Measurements from ENCODE around the gene MPEG1. TPM values are rescaled to one million over a fixed set of nuclear protein-coding genes. Genes with fewer than 3 reads are reported as not detected.

Gene MPEG1
- total RNA-seq, 1 donor from 2014 or later, result not detected

DNA sequence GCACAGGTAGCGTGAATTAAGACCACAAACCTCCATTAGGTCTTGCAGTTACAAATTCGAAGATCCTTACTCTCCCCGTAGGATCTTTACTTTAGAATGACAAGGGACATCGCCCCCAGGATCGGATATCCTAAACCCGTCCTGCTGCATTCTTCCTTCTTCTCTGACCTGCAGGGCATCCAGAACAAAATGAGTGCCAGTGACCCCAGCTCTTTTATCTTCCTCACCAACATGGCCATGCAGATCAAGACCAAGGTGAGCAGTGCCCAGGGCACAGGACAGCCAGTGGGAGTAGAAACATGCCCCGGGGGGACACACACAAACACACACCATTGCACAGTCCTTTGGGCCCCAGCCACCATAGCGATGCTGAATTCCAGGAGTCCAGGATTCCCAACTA lies 42.6 kb upstream of the MPEG1 start:
- FAIRE-seq, result no peak
- H3K27me3 ChIP-seq (ENCODE audit: control insufficient read depth, insufficient read depth, low read length), result no peaks in the 10 kb centered on the region
- H3K36me3 ChIP-seq (ENCODE audit: control insufficient read depth, insufficient read depth, low read length), result no peaks in the 10 kb centered on the region
- TF ChIP-seq, protein P1, sequence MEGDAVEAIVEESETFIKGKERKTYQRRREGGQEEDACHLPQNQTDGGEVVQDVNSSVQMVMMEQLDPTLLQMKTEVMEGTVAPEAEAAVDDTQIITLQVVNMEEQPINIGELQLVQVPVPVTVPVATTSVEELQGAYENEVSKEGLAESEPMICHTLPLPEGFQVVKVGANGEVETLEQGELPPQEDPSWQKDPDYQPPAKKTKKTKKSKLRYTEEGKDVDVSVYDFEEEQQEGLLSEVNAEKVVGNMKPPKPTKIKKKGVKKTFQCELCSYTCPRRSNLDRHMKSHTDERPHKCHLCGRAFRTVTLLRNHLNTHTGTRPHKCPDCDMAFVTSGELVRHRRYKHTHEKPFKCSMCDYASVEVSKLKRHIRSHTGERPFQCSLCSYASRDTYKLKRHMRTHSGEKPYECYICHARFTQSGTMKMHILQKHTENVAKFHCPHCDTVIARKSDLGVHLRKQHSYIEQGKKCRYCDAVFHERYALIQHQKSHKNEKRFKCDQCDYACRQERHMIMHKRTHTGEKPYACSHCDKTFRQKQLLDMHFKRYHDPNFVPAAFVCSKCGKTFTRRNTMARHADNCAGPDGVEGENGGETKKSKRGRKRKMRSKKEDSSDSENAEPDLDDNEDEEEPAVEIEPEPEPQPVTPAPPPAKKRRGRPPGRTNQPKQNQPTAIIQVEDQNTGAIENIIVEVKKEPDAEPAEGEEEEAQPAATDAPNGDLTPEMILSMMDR (IDR thresholded peaks at IDR 0.05; ENCODE audit: insufficient read depth, low read length, severe bottlenecking), result no peak
- H3K4me3 ChIP-seq (ENCODE audit: low read depth, low read length), result no peak overlapping the region
- DNase-seq (ENCODE audit: low read depth), result no peak

- no peak overlapping the region for H3K4me3 ChIP-seq (ENCODE audit: low read depth, low read length)
- no peaks in the 10 kb centered on the region for H3K36me3 ChIP-seq (ENCODE audit: control insufficient read depth, insufficient read depth, low read length)
- DNase-seq (ENCODE audit: low read depth) (no peak), FAIRE-seq (no peak)
- no peaks in the 10 kb centered on the region for H3K27me3 ChIP-seq (ENCODE audit: control insufficient read depth, insufficient read depth, low read length)
- TF ChIP-seq, protein P1 (IDR thresholded peaks at IDR 0.05; ENCODE audit: insufficient read depth, low read length, severe bottlenecking), result no peak
Observed at GRCh38 chr11:59254286-59254685, 41.6 kb upstream of the MPEG1 start.

- no peaks in the 10 kb centered on the region for H3K36me3 ChIP-seq (ENCODE audit: control insufficient read depth, insufficient read depth, low read length)
- no peak for FAIRE-seq
- TF ChIP-seq, protein P1 (IDR thresholded peaks at IDR 0.05; ENCODE audit: insufficient read depth, low read length, severe bottlenecking), result no peak
- no peaks in the 10 kb centered on the region for H3K27me3 ChIP-seq (ENCODE audit: control insufficient read depth, insufficient read depth, low read length)
- DNase-seq (ENCODE audit: low read depth), result no peak
- no peak overlapping the region for H3K4me3 ChIP-seq (ENCODE audit: low read depth, low read length)
Observed at GRCh38 chr11:59253001-59253400, 40.3 kb upstream of the MPEG1 start.

DNA sequence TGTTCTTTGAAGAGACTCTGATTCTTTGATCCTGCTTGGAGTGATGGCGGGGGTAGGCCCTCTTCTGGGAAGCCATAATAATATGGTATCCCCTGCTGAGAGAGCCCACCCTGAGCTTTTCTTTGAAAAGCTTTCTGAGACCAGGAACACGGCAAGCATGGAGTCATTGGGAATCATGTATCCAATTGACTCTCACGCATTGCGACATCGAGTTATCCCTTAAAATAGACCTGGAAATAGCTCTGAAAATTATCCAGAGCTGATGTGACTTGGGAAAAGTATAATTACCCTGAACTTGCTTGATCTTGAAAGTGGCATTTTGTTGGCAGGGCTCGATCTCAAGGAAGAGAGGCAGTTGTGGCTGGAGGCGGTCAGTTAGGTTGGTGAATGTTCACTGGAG lies 36.8 kb upstream of the MPEG1 start:
- no peaks in the 10 kb centered on the region for H3K36me3 ChIP-seq (ENCODE audit: control insufficient read depth, insufficient read depth, low read length)
- H3K4me3 ChIP-seq (ENCODE audit: low read depth, low read length), result no peak overlapping the region
- TF ChIP-seq, protein P1 (IDR thresholded peaks at IDR 0.05; ENCODE audit: insufficient read depth, low read length, severe bottlenecking), result no peak
- FAIRE-seq, result no peak
- H3K27me3 ChIP-seq (ENCODE audit: control insufficient read depth, insufficient read depth, low read length), result no peaks in the 10 kb centered on the region
- no peak for DNase-seq (ENCODE audit: low read depth)

- Histone ChIP-seq H3K27me3 (ENCODE audit: control insufficient read depth, insufficient read depth, low read length) (no peaks in the 10 kb centered on the region), H3K4me3 (ENCODE audit: low read depth, low read length) (no peak overlapping the region), H3K36me3 (ENCODE audit: control insufficient read depth, insufficient read depth, low read length) (no peaks in the 10 kb centered on the region)
- DNase-seq (ENCODE audit: low read depth), result peak; percentile 43
- no peak for FAIRE-seq
- TF ChIP-seq, protein P1 (IDR thresholded peaks at IDR 0.05; ENCODE audit: insufficient read depth, low read length, severe bottlenecking), result no peak
Observed at GRCh38 chr11:59247531-59248227, 35.0 kb upstream of the MPEG1 start.

DNA sequence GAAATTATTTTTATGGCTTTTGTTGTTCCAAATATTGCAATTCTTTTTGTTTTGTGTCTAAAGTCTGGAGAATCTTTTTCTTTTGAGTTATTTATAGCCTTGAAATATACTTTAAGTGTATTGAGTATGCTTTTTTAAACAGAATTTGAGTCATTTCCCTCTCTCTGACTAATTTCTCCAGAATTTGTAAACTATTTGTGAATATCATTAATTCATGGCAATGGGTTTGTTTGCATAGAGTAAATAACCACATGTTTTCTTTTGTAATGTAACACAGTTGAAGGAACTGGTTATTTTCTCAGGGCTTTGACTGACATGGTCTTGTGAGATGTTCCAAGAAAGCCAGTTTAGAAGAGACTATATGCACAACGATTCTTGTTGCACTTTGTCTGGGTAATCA lies 30.9 kb upstream of the MPEG1 start:
- TF ChIP-seq, protein P1 (IDR thresholded peaks at IDR 0.05; ENCODE audit: insufficient read depth, low read length, severe bottlenecking), result no peak
- H3K27me3 ChIP-seq (ENCODE audit: control insufficient read depth, insufficient read depth, low read length), result no peaks in the 10 kb centered on the region
- H3K4me3 ChIP-seq (ENCODE audit: low read depth, low read length), result no peak overlapping the region
- no peaks in the 10 kb centered on the region for H3K36me3 ChIP-seq (ENCODE audit: control insufficient read depth, insufficient read depth, low read length)
- no peak for FAIRE-seq
- peak; percentile 28 for DNase-seq (ENCODE audit: low read depth)

Measured in bronchial epithelial cell (primary cell).